ENCODE data around the gene AMPD3. TPM values are rescaled to one million over a fixed set of nuclear protein-coding genes. Genes with fewer than 3 reads are reported as not detected.

Gene AMPD3
- total RNA-seq, 1 experiment from 2014 or later: 5.9 TPM

- TF ChIP-seq CTCF (conservative IDR thresholded peaks at IDR 0.05): no peak
- Histone ChIP-seq H3K23ac (ENCODE audit: insufficient read length, low read depth, low read length) (no peak overlapping the region), H3K14ac (ENCODE audit: insufficient read depth, low read length) (no peak overlapping the region; the same call in 1 of the 2 replicates), H2BK120ac (ENCODE audit: low read depth, low read length, poor library complexity, severe bottlenecking) (no peak overlapping the region), H3K27ac (ENCODE audit: insufficient read length, low read depth, low read length) (no peak overlapping the region), H2BK15ac (ENCODE audit: low read depth, low read length) (no peak overlapping the region), H2BK5ac (ENCODE audit: insufficient read length, low read length) (no peak overlapping the region), H3K4ac (ENCODE audit: low read depth, low read length) (no peak overlapping the region), H3T11ph (ENCODE audit: low read length) (no peak overlapping the region), H3K9me3 (ENCODE audit: control insufficient read depth, low read depth, low read length) (no peaks in the 10 kb centered on the region), H2BK20ac (ENCODE audit: low read depth, low read length, poor library complexity, severe bottlenecking) (no peak overlapping the region), H3K27me3 (ENCODE audit: insufficient read depth, low read length) (no peaks in the 10 kb centered on the region), H4K20me1 (ENCODE audit: control insufficient read depth, insufficient read depth, insufficient read length) (no peaks in the 10 kb centered on the region), H2BK12ac (ENCODE audit: insufficient read length, low read depth, low read length) (no peak overlapping the region), H2AFZ (ENCODE audit: low read length) (no peak overlapping the region), H3K79me1 (ENCODE audit: insufficient read depth, low read depth, low read length, poor library complexity, severe bottlenecking) (no peaks in the 10 kb centered on the region), H3K18ac (ENCODE audit: insufficient read length, low read depth, low read length) (no peak overlapping the region), H4K91ac (ENCODE audit: insufficient read length, low read depth, low read length) (no peak overlapping the region), H3K4me1 (ENCODE audit: insufficient read depth, low read length) (peaks cover 3% of the 10 kb centered on the region; the same call in 1 of the 2 replicates), H4K5ac (ENCODE audit: insufficient read length, low read depth, low read length) (no peak overlapping the region), H3K56ac (ENCODE audit: insufficient read length, low read depth, low read length) (no peak overlapping the region), H3K79me2 (ENCODE audit: insufficient read depth, low read length) (no peaks in the 10 kb centered on the region), H3K9ac (ENCODE audit: extremely low read depth, insufficient read length, low read length) (no peak overlapping the region), H3K4me2 (ENCODE audit: insufficient read depth, insufficient read length, low read length) (no peak overlapping the region), H2AK5ac (ENCODE audit: insufficient read length, low read length) (no peak overlapping the region), H3K23me2 (ENCODE audit: insufficient read length, low read depth, low read length, poor library complexity, severe bottlenecking) (no peaks in the 10 kb centered on the region), H4K8ac (replicated peaks; ENCODE audit: insufficient read length, low read depth, low read length) (no peak overlapping the region)
- DNase-seq: peak; percentile 10
- no peak overlapping the region for H3K4me3 Mint-ChIP-seq
- H3K27ac Mint-ChIP-seq: peak overlapping the region in 1 of 3 experiments; percentile 12; a peak in 2 of 7 replicates
- no peaks in the 10 kb centered on the region for H3K36me3 Mint-ChIP-seq (ENCODE audit: insufficient read depth in 1 of 3, low read depth in 3 of 3)
- peaks cover 5 to 10% of the 10 kb centered on the region in 2 experiments for H3K4me1 Mint-ChIP-seq
- WGBS (ENCODE audit: extremely low coverage, insufficient read length, low lambda C conversion rate): no CpG with 5 or more reads among the region's 16 CpGs
- no peaks in the 10 kb centered on the region for H3K9me3 Mint-ChIP-seq
- no peaks in the 10 kb centered on the region for H3K27me3 Mint-ChIP-seq (ENCODE audit: low read depth)
Measured at GRCh38 chr11:10484461-10485180, 29.6 kb downstream of the AMPD3 start.
